Kidney epithelial cell (primary cell): Measurements from ENCODE around the gene ZNF526. TPM values are rescaled to one million over a fixed set of nuclear protein-coding genes. Genes with fewer than 3 reads are reported as not detected.

Source experiments
- DNase-seq: peaks from one replicate; pipeline ENCODE4 v3.0.0-alpha.2; 2010; ENCODE audit warnings: low read depth
- H3K27me3 ChIP-seq: 2 replicates; pipeline ENCODE4 v1.6.0; 2011; ENCODE audit warnings: low read length; ENCODE audit not compliant: control insufficient read depth, insufficient read depth
- H3K36me3 ChIP-seq: 2 replicates; pipeline ENCODE4 v1.5.1; 2011; ENCODE audit warnings: low read length; ENCODE audit not compliant: control insufficient read depth, insufficient read depth
- H3K4me3 ChIP-seq: 2 replicates; pipeline ENCODE4 v1.5.1; 2011; ENCODE audit warnings: low read depth, mild to moderate bottlenecking, control low read depth, low read length
- total RNA-seq: library from RNA; depleted of rRNA; stranded (reverse); fragments of >200 nt; gene quantifications from 2 replicates; pipeline ENCODE4 v1.2.3, GENCODE V29; 2015
- TF ChIP-seq, protein P1 (sequence below): IDR thresholded peaks from 2 replicates; pipeline ENCODE4 v1.5.1; 2011; ENCODE audit warnings: mild to moderate bottlenecking, moderate library complexity, low read length, control low read depth, inconsistent platforms; ENCODE audit not compliant: insufficient read depth, poor library complexity, severe bottlenecking

The ZNF526 gene
- total RNA-seq, 1 donor from 2014 or later, result 6.1 TPM

GRCh38 chr19:42267644-42268141 is 47.6 kb downstream of the ZNF526 start:
- no peak for DNase-seq
- TF ChIP-seq, protein P1, sequence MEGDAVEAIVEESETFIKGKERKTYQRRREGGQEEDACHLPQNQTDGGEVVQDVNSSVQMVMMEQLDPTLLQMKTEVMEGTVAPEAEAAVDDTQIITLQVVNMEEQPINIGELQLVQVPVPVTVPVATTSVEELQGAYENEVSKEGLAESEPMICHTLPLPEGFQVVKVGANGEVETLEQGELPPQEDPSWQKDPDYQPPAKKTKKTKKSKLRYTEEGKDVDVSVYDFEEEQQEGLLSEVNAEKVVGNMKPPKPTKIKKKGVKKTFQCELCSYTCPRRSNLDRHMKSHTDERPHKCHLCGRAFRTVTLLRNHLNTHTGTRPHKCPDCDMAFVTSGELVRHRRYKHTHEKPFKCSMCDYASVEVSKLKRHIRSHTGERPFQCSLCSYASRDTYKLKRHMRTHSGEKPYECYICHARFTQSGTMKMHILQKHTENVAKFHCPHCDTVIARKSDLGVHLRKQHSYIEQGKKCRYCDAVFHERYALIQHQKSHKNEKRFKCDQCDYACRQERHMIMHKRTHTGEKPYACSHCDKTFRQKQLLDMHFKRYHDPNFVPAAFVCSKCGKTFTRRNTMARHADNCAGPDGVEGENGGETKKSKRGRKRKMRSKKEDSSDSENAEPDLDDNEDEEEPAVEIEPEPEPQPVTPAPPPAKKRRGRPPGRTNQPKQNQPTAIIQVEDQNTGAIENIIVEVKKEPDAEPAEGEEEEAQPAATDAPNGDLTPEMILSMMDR, result no peak
- Histone ChIP-seq H3K36me3 (no peaks in the 10 kb centered on the region), H3K27me3 (no peaks in the 10 kb centered on the region), H3K4me3 (peak overlapping the region; percentile 49)

- Histone ChIP-seq H3K4me3 (peak overlapping the region; percentile 78), H3K27me3 (no peaks in the 10 kb centered on the region), H3K36me3 (no peaks in the 10 kb centered on the region)
- DNase-seq, result peak; percentile 95
- TF ChIP-seq, protein P1, result no peak
These were observed 48.1 kb downstream of the ZNF526 start for GRCh38 chr19:42268142-42268703.

GRCh38 chr19:42268704-42269477 is 48.8 kb downstream of the ZNF526 start, which contains the start of gene CIC:
Gene CIC (plus strand): TSS chr19:42269252. CDS start chr19:42271784, 2,532 bp downstream.
- DNase-seq, result peak; percentile 100
- no peaks in the 10 kb centered on the region for H3K27me3 ChIP-seq
- peak within 1 kb of the TSS; percentile 78 for H3K4me3 ChIP-seq
- TF ChIP-seq, protein P1, result no peak
- no peaks in the 10 kb centered on the region for H3K36me3 ChIP-seq

- no peaks in the 10 kb centered on the region for H3K27me3 ChIP-seq
- H3K36me3 ChIP-seq, result no peaks in the 10 kb centered on the region
- H3K4me3 ChIP-seq, result peak overlapping the region; percentile 60
- TF ChIP-seq, protein P1, result no peak
- DNase-seq, result no peak
These were observed 49.6 kb downstream of the ZNF526 start for GRCh38 chr19:42269478-42270345.

- Histone ChIP-seq H3K4me3 (peak overlapping the region; percentile 60), H3K36me3 (peaks cover 1% of the 10 kb centered on the region), H3K27me3 (no peaks in the 10 kb centered on the region)
- no peak for DNase-seq
- TF ChIP-seq, protein P1, result no peak
These were observed 50.4 kb downstream of the ZNF526 start for GRCh38 chr19:42270346-42271044.
